Ascending aorta (tissue), 2 donors: ENCODE measurements around the gene MTFP1. TPM values are rescaled to one million over a fixed set of nuclear protein-coding genes. Genes with fewer than 3 reads are reported as not detected.

Experiments
- DNase-seq, 2 donors: peaks; one replicate each; pipeline ENCODE4 v3.0.0-alpha.2; 2019; ENCODE audit warnings: low spot score in 2 of 2
- H3K27ac ChIP-seq, 2 donors: fragments of 200-600 bp; sonication (generic); one replicate each; pipeline ENCODE4 v1.5.1; 2016 to 2017; ENCODE audit warnings: mild to moderate bottlenecking in 1 of 2
- H3K27me3 ChIP-seq: fragments of 200-600 bp; sonication (generic); one replicate; pipeline ENCODE4 v1.5.1; 2017
- H3K36me3 ChIP-seq, 2 donors: fragments of 200-600 bp; sonication (generic); one replicate each; pipeline ENCODE4 v1.5.1; 2016
- H3K4me1 ChIP-seq, 2 donors: fragments of 200-600 bp; sonication (generic); one replicate each; pipeline ENCODE4 v1.5.1; 2016 to 2017; ENCODE audit warnings: mild to moderate bottlenecking in 1 of 2
- H3K4me3 ChIP-seq, 2 donors: fragments of 200-600 bp; sonication (generic); one replicate each; pipeline ENCODE4 v1.5.1; 2016 to 2017; ENCODE audit warnings: mild to moderate bottlenecking in 1 of 2
- H3K9me3 ChIP-seq, 2 donors: fragments of 200-600 bp; sonication (generic); one replicate each; pipeline ENCODE4 v1.5.1; 2016
- intact Hi-C: fragments of 100-400 bp; cut with DNase I; formaldehyde crosslinking; loops from one replicate; pipeline ENCODE4 v1.15.1; 2023
- total RNA-seq: library from RNA; depleted of rRNA; stranded (reverse); fragments of >200 nt; gene quantifications from one replicate; pipeline ENCODE4 v1.1.0, GENCODE V29; 2016
- TF ChIP-seq, protein P1 (sequence below), 3 experiments: fragments of 200-600 bp in 2 of 3; fragments of 450-650 bp in 1 of 3; sonication (generic) in 2 of 3; IDR thresholded peaks; one replicate each; pipeline ENCODE4 v1.5.1; 2016 to 2019; ENCODE audit warnings: antibody characterized with exemption in 3 of 3, mild to moderate bottlenecking in 1 of 3, moderate library complexity in 1 of 3

The MTFP1 gene
- total RNA-seq, 1 donor from 2014 or later = 4.5 TPM

DNA sequence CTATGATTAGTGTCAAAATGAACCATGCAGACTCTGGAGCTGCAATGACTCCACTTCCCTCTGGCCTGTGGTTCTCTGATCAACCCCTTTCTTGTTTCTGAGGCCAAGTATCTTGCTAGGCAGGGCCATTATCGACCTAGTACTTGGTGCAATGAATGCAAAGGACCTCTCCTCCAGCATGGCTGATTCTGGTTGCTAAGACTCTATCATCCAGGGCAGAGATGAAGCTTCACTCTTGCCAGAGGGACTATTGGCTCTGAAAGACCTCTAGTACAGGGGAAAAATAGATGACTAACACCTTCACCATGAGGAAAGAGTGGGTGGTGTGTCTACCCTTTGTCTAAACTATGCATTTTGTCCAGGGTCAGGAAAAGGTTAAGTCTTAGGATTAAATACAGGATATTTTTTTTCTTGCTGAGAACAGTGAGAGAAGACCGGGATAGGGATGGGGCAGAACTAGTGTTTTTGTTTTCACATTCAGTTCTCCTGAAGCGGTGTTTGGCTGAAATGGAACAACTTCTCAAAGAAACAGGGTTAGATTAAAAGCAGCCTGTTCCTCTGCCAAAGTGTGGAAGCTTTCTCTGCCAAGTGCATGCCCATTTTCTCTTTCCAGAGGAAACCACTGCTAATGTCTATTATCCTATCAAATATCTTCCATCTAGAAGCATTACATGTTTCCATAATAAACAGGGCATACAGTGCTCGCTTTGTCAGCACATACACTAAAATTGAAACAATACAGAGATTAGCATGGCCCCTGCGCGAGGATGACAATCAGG, 5.0 kb upstream of the MTFP1 start:
- Histone ChIP-seq H3K4me3 (no peak overlapping the region), H3K36me3 (peaks cover 18 to 35% of the 10 kb centered on the region in 2 donors), H3K27me3 (no peaks in the 10 kb centered on the region), H3K9me3 (no peaks in the 10 kb centered on the region), H3K4me1 (peaks cover 14 to 31% of the 10 kb centered on the region in 2 donors), H3K27ac (peak overlapping the region; percentile 98)
- DNase-seq = no peak
- TF ChIP-seq, protein P1, sequence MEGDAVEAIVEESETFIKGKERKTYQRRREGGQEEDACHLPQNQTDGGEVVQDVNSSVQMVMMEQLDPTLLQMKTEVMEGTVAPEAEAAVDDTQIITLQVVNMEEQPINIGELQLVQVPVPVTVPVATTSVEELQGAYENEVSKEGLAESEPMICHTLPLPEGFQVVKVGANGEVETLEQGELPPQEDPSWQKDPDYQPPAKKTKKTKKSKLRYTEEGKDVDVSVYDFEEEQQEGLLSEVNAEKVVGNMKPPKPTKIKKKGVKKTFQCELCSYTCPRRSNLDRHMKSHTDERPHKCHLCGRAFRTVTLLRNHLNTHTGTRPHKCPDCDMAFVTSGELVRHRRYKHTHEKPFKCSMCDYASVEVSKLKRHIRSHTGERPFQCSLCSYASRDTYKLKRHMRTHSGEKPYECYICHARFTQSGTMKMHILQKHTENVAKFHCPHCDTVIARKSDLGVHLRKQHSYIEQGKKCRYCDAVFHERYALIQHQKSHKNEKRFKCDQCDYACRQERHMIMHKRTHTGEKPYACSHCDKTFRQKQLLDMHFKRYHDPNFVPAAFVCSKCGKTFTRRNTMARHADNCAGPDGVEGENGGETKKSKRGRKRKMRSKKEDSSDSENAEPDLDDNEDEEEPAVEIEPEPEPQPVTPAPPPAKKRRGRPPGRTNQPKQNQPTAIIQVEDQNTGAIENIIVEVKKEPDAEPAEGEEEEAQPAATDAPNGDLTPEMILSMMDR (IDR thresholded peaks at IDR 0.05) = no peak
- intact Hi-C loops = loop anchor here (5.0 to 10.0 kb wide), 5 partner anchors 108 to 1153 kb away; partner anchors contain the start of genes EWSR1, NF2, PIK3IP1 and RHBDD3

DNA sequence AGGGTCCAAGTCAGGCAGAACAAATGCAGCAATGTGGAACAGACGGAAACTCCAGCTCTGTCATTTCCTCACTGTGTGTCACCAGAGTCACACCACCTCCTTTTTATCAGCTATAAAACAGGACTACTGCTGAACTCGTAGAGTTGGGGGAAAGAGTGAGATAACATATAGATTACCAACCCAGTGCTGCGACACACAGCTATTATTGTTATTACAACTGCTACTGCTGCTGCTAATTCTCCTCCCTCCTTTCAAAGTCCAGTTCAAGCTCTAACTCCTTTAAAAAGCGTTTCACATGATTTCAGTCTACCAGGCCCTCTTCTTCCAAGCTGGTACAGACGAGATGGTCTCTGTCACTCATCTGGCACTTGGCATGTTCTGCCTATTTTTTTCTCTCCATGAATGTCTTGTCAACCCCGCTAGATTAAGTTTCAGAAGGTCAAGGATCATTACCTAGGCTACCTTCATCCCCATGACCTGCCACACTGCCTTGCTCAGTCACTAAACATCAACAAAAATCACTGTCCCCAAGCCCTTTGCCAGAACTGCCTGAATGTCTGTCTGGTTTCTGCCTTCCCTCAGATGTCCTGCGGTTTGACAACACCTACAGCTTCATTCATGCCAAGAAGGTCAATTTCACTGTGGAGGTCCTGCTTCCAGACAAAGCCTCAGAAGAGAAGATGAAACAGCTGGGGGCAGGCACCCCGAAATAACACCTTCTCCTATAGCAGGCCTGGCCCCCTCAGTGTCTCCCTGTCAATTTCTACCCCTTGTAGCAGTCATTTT, 3.7 kb upstream of the MTFP1 start:
- Histone ChIP-seq H3K4me3 (peak overlapping the region; percentile 57 to 86), H3K9me3 (no peaks in the 10 kb centered on the region), H3K36me3 (peaks cover 11 to 23% of the 10 kb centered on the region in 2 donors), H3K27me3 (no peaks in the 10 kb centered on the region), H3K27ac (peak overlapping the region; percentile 98), H3K4me1 (peaks cover 14 to 35% of the 10 kb centered on the region in 2 donors)
- TF ChIP-seq, protein P1 (IDR thresholded peaks at IDR 0.05) = no peak
- intact Hi-C loops = loop anchor here (2.0 to 10.0 kb wide), 6 partner anchors 110 to 1155 kb away; partner anchors contain the start of genes EWSR1, NF2, PES1 and PIK3IP1
- DNase-seq = no peak

DNA sequence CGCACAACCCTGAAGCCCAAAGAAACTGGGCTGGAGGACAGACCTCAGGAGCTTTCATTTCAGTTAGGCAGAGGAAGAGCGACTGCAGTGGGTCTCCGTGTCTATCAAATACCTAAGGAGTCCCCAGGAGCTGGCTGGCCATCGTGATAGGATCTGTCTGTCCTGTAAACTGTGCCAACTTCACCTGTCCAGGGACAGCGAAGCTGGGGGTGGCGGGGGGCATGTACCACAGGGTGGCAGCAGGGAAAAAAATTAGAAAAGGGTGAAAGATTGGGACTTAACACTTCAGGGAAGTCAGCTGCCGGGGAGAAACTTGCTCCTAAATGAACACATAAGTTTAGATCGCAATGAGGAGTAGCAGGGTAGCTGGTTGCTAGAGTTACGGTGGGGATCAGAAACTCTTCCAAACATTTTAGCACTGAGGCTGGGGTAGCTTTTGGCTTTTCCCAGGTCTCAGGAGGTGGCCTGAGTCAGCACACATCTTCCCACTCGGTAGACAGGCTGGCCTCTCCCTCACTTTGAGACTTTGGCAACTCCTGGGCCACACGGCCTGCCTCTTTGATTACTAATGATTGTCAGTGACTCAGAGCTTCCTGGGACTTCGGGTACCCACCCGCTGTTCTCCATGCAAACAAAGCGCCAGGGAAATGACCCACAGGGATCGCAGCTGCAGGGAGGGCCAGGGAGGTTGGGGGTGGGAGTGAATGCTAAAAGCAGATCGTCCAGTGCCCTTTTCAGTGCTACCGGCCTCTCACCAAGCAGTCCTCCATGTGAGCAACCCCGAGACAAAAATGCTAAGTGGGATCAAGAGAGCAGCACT, 2.9 kb upstream of the MTFP1 start:
- H3K9me3 ChIP-seq = no peaks in the 10 kb centered on the region
- peak overlapping the region; percentile 98 for H3K27ac ChIP-seq
- TF ChIP-seq, protein P1 (IDR thresholded peaks at IDR 0.05) = no peak
- peaks cover 14 to 35% of the 10 kb centered on the region in 2 donors for H3K4me1 ChIP-seq
- H3K4me3 ChIP-seq = peak overlapping the region; percentile 57 to 86
- peak; percentile 75 to 95 for DNase-seq
- intact Hi-C loops = loop anchor here (1.0 to 10.0 kb wide), 7 partner anchors 25 to 1155 kb away; partner anchors contain the start of genes EWSR1, NF2, PES1 and PIK3IP1
- H3K36me3 ChIP-seq = peaks cover 11 to 15% of the 10 kb centered on the region in 2 donors
- no peaks in the 10 kb centered on the region for H3K27me3 ChIP-seq

DNA sequence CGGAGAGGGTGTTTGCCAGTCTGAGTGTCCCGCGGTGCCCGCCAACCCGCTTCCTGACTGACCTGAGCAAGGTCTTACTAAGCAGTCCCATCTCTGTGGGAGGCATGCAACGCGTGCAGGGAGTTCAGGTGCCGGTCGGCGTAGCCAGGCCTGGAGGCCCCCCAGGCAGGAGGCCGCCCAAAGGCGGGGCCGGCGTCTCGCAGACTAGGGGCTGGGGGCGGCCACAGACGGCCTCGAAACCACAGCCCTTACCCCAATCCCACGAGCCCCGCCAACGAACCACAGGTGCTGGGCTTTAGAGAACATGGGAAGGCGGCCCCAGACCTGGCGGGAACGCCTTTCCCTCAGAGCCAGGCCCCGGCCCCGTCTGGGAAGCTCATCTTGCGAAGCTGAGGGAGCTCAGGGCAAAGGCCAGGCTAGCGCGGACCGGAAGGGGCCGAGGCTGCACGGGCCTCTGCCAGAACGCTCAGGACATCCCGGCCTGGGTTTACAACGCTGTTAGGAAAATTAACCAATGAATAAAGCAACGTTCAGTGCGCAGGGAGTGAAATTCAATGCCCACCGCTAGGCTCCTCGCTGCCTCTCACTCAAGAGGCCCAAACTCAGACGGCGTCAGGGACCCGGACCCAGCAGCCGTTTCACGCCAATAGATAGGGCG, 2.1 kb upstream of the MTFP1 start:
- Histone ChIP-seq H3K4me3 (peak overlapping the region; percentile 57 to 86), H3K9me3 (no peaks in the 10 kb centered on the region), H3K27ac (peak overlapping the region; percentile 98), H3K27me3 (no peaks in the 10 kb centered on the region), H3K4me1 (peaks cover 14 to 35% of the 10 kb centered on the region in 2 donors), H3K36me3 (peaks cover 3 to 8% of the 10 kb centered on the region in 2 donors)
- intact Hi-C loops = loop anchor here (1.0 to 10.0 kb wide), 7 partner anchors 26 to 1156 kb away; partner anchors contain the start of genes EWSR1, NF2, PES1 and PIK3IP1
- DNase-seq = peak; percentile 29 to 84
- TF ChIP-seq, protein P1 (IDR thresholded peaks at IDR 0.05) = peak in 1 of 3 experiments; percentile 6
